OCI-LY7 (cell line): ENCODE data around the gene COBL.

ENCODE experiments used
- EZH2phosphoT487 ChIP-seq: fragments of 200-600 bp; sonication (generic); IDR thresholded peaks from 2 replicates; pipeline ENCODE4 v1.6.1; 2018; ENCODE audit warnings: low read depth, borderline replicate concordance, mild to moderate bottlenecking, mixed run types, antibody characterized with exemption, low read length, moderate library complexity, mixed read lengths
- TF ChIP-seq, protein P1 (sequence below): fragments of 200-600 bp; sonication (generic); conservative IDR thresholded peaks from 2 replicates; pipeline ENCODE4 v1.5.1; 2014; ENCODE audit warnings: mild to moderate bottlenecking, antibody characterized with exemption, low read length, moderate library complexity, mixed read lengths

- TF ChIP-seq, protein P1, sequence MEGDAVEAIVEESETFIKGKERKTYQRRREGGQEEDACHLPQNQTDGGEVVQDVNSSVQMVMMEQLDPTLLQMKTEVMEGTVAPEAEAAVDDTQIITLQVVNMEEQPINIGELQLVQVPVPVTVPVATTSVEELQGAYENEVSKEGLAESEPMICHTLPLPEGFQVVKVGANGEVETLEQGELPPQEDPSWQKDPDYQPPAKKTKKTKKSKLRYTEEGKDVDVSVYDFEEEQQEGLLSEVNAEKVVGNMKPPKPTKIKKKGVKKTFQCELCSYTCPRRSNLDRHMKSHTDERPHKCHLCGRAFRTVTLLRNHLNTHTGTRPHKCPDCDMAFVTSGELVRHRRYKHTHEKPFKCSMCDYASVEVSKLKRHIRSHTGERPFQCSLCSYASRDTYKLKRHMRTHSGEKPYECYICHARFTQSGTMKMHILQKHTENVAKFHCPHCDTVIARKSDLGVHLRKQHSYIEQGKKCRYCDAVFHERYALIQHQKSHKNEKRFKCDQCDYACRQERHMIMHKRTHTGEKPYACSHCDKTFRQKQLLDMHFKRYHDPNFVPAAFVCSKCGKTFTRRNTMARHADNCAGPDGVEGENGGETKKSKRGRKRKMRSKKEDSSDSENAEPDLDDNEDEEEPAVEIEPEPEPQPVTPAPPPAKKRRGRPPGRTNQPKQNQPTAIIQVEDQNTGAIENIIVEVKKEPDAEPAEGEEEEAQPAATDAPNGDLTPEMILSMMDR, result no peak
- TF ChIP-seq EZH2phosphoT487, result no peak
Measured at GRCh38 chr7:51113560-51113959, 203.0 kb downstream of the COBL start.
